ENCODE measurements around the gene TXNRD3.

DNA sequence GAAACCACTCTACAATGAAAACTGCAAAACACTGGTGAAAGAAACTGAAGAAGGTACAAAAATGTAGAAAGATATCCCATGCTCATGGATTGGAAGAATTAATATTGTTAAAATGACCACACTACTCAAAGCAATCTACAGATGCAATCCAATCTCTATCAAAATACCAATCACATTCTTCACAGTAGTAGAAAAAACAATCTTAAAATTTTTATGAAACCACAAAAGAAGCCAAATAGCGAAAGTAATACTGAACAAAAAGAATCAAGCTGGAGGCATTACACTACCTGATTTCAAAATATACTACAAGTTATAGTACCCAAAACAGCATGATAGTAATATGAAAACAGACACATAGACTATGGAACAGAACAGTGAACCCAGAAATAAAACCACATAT is 36.9 kb downstream of the TXNRD3 start:
- TF ChIP-seq EZH2phosphoT487 (IDR thresholded peaks at IDR 0.05; ENCODE audit: borderline replicate concordance, low read depth) (no peak), TEAD4 (IDR thresholded peaks at IDR 0.05; ENCODE audit: borderline replicate concordance, insufficient read depth) (no peak), MXI1 (IDR thresholded peaks at IDR 0.05; ENCODE audit: low read depth, low read length) (no peak), YY1 (IDR thresholded peaks at IDR 0.05; ENCODE audit: low read depth) (no peak), POLR2AphosphoS5 (IDR thresholded peaks at IDR 0.05; ENCODE audit: low read depth, low read length) (no peak), NRF1 (IDR thresholded peaks at IDR 0.05; ENCODE audit: low read depth, low read length) (no peak), GABPA (IDR thresholded peaks at IDR 0.05; ENCODE audit: low read depth) (no peak), SMC3 (IDR thresholded peaks at IDR 0.05; ENCODE audit: low read depth, low read length) (no peak), TCF12 (IDR thresholded peaks at IDR 0.05) (0 out of 2 replicates have a peak, but pooled peaks have one; percentile 29), RFX5 (IDR thresholded peaks at IDR 0.05; ENCODE audit: low read length) (no peak)
- TF ChIP-seq, protein P1, sequence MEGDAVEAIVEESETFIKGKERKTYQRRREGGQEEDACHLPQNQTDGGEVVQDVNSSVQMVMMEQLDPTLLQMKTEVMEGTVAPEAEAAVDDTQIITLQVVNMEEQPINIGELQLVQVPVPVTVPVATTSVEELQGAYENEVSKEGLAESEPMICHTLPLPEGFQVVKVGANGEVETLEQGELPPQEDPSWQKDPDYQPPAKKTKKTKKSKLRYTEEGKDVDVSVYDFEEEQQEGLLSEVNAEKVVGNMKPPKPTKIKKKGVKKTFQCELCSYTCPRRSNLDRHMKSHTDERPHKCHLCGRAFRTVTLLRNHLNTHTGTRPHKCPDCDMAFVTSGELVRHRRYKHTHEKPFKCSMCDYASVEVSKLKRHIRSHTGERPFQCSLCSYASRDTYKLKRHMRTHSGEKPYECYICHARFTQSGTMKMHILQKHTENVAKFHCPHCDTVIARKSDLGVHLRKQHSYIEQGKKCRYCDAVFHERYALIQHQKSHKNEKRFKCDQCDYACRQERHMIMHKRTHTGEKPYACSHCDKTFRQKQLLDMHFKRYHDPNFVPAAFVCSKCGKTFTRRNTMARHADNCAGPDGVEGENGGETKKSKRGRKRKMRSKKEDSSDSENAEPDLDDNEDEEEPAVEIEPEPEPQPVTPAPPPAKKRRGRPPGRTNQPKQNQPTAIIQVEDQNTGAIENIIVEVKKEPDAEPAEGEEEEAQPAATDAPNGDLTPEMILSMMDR (IDR thresholded peaks at IDR 0.05): no peak
- TF ChIP-seq, protein P2, sequence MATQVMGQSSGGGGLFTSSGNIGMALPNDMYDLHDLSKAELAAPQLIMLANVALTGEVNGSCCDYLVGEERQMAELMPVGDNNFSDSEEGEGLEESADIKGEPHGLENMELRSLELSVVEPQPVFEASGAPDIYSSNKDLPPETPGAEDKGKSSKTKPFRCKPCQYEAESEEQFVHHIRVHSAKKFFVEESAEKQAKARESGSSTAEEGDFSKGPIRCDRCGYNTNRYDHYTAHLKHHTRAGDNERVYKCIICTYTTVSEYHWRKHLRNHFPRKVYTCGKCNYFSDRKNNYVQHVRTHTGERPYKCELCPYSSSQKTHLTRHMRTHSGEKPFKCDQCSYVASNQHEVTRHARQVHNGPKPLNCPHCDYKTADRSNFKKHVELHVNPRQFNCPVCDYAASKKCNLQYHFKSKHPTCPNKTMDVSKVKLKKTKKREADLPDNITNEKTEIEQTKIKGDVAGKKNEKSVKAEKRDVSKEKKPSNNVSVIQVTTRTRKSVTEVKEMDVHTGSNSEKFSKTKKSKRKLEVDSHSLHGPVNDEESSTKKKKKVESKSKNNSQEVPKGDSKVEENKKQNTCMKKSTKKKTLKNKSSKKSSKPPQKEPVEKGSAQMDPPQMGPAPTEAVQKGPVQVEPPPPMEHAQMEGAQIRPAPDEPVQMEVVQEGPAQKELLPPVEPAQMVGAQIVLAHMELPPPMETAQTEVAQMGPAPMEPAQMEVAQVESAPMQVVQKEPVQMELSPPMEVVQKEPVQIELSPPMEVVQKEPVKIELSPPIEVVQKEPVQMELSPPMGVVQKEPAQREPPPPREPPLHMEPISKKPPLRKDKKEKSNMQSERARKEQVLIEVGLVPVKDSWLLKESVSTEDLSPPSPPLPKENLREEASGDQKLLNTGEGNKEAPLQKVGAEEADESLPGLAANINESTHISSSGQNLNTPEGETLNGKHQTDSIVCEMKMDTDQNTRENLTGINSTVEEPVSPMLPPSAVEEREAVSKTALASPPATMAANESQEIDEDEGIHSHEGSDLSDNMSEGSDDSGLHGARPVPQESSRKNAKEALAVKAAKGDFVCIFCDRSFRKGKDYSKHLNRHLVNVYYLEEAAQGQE (IDR thresholded peaks at IDR 0.05; ENCODE audit: low read depth, low read length): no peak
- TF ChIP-seq, protein P3, sequence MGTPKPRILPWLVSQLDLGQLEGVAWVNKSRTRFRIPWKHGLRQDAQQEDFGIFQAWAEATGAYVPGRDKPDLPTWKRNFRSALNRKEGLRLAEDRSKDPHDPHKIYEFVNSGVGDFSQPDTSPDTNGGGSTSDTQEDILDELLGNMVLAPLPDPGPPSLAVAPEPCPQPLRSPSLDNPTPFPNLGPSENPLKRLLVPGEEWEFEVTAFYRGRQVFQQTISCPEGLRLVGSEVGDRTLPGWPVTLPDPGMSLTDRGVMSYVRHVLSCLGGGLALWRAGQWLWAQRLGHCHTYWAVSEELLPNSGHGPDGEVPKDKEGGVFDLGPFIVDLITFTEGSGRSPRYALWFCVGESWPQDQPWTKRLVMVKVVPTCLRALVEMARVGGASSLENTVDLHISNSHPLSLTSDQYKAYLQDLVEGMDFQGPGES (IDR thresholded peaks at IDR 0.05; ENCODE audit: low read depth, low read length): no peak
- TF ChIP-seq, protein P4, sequence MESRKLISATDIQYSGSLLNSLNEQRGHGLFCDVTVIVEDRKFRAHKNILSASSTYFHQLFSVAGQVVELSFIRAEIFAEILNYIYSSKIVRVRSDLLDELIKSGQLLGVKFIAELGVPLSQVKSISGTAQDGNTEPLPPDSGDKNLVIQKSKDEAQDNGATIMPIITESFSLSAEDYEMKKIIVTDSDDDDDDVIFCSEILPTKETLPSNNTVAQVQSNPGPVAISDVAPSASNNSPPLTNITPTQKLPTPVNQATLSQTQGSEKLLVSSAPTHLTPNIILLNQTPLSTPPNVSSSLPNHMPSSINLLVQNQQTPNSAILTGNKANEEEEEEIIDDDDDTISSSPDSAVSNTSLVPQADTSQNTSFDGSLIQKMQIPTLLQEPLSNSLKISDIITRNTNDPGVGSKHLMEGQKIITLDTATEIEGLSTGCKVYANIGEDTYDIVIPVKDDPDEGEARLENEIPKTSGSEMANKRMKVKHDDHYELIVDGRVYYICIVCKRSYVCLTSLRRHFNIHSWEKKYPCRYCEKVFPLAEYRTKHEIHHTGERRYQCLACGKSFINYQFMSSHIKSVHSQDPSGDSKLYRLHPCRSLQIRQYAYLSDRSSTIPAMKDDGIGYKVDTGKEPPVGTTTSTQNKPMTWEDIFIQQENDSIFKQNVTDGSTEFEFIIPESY (IDR thresholded peaks at IDR 0.05; ENCODE audit: borderline replicate concordance, low read depth): no peak
